SU-DHL-6 (cell line): ENCODE data around the gene PVALEF.

Source experiments
- EZH2phosphoT487 ChIP-seq: fragments of 200-600 bp; sonication (generic), shearing (Covaris generic); conservative IDR thresholded peaks from 2 replicates; pipeline ENCODE4 v1.6.1; 2018; ENCODE audit warnings: mild to moderate bottlenecking, antibody characterized with exemption, low read length, moderate library complexity, mixed read lengths
- TF ChIP-seq, protein P1 (sequence below): fragments of 200-600 bp; sonication (generic); IDR thresholded peaks from one replicate; pipeline ENCODE4 v1.5.1; 2017; ENCODE audit warnings: antibody characterized with exemption, mild to moderate bottlenecking, low read length, moderate library complexity; ENCODE audit not compliant: insufficient read depth, poor library complexity, severe bottlenecking

DNA sequence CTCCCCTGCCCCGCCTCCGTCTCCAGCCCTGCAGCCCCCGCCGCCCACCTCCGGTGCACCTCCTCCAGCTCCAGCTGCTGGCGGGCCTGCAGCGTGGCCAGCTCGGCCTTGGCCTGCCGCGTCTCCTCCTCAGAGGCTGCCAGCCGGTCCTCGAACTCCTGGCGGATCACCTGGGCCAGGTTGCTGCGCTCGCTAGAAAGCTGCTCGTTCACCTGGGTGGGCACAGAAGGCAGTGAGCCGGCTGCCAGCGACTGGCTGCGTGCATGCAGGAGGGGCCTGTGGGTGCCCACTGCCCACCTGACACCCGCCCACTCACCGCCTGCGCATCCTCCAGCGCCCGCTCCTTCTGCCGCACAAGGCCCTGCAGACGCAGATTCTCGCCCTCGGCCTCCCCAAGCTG lies 25.3 kb downstream of the PVALEF start:
- TF ChIP-seq, protein P1, sequence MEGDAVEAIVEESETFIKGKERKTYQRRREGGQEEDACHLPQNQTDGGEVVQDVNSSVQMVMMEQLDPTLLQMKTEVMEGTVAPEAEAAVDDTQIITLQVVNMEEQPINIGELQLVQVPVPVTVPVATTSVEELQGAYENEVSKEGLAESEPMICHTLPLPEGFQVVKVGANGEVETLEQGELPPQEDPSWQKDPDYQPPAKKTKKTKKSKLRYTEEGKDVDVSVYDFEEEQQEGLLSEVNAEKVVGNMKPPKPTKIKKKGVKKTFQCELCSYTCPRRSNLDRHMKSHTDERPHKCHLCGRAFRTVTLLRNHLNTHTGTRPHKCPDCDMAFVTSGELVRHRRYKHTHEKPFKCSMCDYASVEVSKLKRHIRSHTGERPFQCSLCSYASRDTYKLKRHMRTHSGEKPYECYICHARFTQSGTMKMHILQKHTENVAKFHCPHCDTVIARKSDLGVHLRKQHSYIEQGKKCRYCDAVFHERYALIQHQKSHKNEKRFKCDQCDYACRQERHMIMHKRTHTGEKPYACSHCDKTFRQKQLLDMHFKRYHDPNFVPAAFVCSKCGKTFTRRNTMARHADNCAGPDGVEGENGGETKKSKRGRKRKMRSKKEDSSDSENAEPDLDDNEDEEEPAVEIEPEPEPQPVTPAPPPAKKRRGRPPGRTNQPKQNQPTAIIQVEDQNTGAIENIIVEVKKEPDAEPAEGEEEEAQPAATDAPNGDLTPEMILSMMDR = no peak
- no peak for TF ChIP-seq EZH2phosphoT487
